Neural cell (in vitro differentiated cells): Measurements from ENCODE around the gene OR5H1.

ENCODE experiments used
- EP300 ChIP-seq: fragments of 450-650 bp; conservative IDR thresholded peaks from 2 replicates; pipeline ENCODE4 v1.6.1; 2014; ENCODE audit warnings: antibody characterized with exemption, mild to moderate bottlenecking, moderate library complexity; ENCODE audit not compliant: poor library complexity, severe bottlenecking
- EZH2 ChIP-seq: fragments of 200-600, 300-800 bp; shearing (Covaris generic), sonication (generic); IDR thresholded peaks from 2 replicates; pipeline ENCODE4 v1.6.1; 2014; ENCODE audit warnings: antibody characterized with exemption, low read length, borderline replicate concordance, mild to moderate bottlenecking; ENCODE audit not compliant: insufficient read depth, poor library complexity, severe bottlenecking
- MXI1 ChIP-seq: fragments of 450-650 bp; conservative IDR thresholded peaks from 2 replicates; pipeline ENCODE4 v1.6.1; 2014; ENCODE audit warnings: antibody characterized with exemption, mild to moderate bottlenecking; ENCODE audit not compliant: poor library complexity, severe bottlenecking
- POLR2AphosphoS5 ChIP-seq: IDR thresholded peaks from 2 replicates; pipeline ENCODE4 v1.6.1; 2012
- RAD21 ChIP-seq: fragments of 450-650 bp; conservative IDR thresholded peaks from 2 replicates; pipeline ENCODE4 v1.6.1; 2014; ENCODE audit warnings: antibody characterized with exemption, mild to moderate bottlenecking, moderate library complexity
- REST ChIP-seq: IDR thresholded peaks from 2 replicates; pipeline ENCODE4 v1.6.1; 2012; ENCODE audit warnings: borderline replicate concordance
- SMC3 ChIP-seq: fragments of 450-650 bp; conservative IDR thresholded peaks from 2 replicates; pipeline ENCODE4 v1.6.1; 2014; ENCODE audit warnings: antibody characterized with exemption, mild to moderate bottlenecking, moderate library complexity; ENCODE audit not compliant: poor library complexity
- TAF1 ChIP-seq: IDR thresholded peaks from 2 replicates; pipeline ENCODE4 v1.6.1; 2012; ENCODE audit warnings: low read depth
- TF ChIP-seq, protein P1 (sequence below): fragments of 450-650 bp; IDR thresholded peaks from 2 replicates; pipeline ENCODE4 v1.5.1; 2014; ENCODE audit warnings: antibody characterized with exemption, mild to moderate bottlenecking, moderate library complexity; ENCODE audit not compliant: poor library complexity, severe bottlenecking

- TF ChIP-seq, protein P1, sequence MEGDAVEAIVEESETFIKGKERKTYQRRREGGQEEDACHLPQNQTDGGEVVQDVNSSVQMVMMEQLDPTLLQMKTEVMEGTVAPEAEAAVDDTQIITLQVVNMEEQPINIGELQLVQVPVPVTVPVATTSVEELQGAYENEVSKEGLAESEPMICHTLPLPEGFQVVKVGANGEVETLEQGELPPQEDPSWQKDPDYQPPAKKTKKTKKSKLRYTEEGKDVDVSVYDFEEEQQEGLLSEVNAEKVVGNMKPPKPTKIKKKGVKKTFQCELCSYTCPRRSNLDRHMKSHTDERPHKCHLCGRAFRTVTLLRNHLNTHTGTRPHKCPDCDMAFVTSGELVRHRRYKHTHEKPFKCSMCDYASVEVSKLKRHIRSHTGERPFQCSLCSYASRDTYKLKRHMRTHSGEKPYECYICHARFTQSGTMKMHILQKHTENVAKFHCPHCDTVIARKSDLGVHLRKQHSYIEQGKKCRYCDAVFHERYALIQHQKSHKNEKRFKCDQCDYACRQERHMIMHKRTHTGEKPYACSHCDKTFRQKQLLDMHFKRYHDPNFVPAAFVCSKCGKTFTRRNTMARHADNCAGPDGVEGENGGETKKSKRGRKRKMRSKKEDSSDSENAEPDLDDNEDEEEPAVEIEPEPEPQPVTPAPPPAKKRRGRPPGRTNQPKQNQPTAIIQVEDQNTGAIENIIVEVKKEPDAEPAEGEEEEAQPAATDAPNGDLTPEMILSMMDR = no peak
- TF ChIP-seq MXI1 = no peak
- no peak for TF ChIP-seq EZH2
- TF ChIP-seq EP300 = no peak
- TF ChIP-seq RAD21 = no peak
- TF ChIP-seq POLR2AphosphoS5 = no peak
- TF ChIP-seq TAF1 = no peak
- no peak for TF ChIP-seq REST
- TF ChIP-seq SMC3 = no peak
Measured at GRCh38 chr3:98148751-98149150, 18.2 kb downstream of the OR5H1 start.
